Spinal cord (tissue), 10 donors: Measurements from ENCODE around the gene ATOSB. TPM values are rescaled to one million over a fixed set of nuclear protein-coding genes. Genes with fewer than 3 reads are reported as not detected.

ENCODE experiments used
- DNase-seq, 6 donors: peaks; one replicate each; pipeline versions ENCODE4 v3.0.0 to v3.0.0-alpha.2; 2013 to 2015; ENCODE audit warnings: low spot score in 6 of 6, low read depth in 4 of 6
- H3K27ac ChIP-seq: one replicate; pipeline ENCODE4 v1.5.1; 2013; ENCODE audit warnings: low read depth, low read length, control low read depth
- H3K27me3 ChIP-seq: one replicate; pipeline ENCODE4 v1.6.1; 2013; ENCODE audit warnings: low read length; ENCODE audit not compliant: control insufficient read depth, insufficient read depth
- H3K36me3 ChIP-seq: one replicate; pipeline ENCODE4 v1.6.1; 2013; ENCODE audit warnings: low read length; ENCODE audit not compliant: control insufficient read depth, insufficient read depth
- H3K4me1 ChIP-seq: one replicate; pipeline ENCODE4 v1.6.1; 2013; ENCODE audit warnings: low read length; ENCODE audit not compliant: control insufficient read depth, insufficient read depth
- H3K4me3 ChIP-seq: one replicate; pipeline ENCODE4 v1.5.1; 2013; ENCODE audit warnings: low read depth, low read length, control low read depth
- H3K9me3 ChIP-seq: one replicate; pipeline ENCODE4 v1.6.1; 2013; ENCODE audit warnings: low read length; ENCODE audit not compliant: control insufficient read depth, insufficient read depth
- WGBS: methylation state at CpG from one replicate; pipeline ENCODE4 v1.1.5; 2013; ENCODE audit warnings: missing lambda C conversion rate; ENCODE audit not compliant: insufficient coverage; 5-methylcytosine and 5-hydroxymethylcytosine counted together
- polyA plus RNA-seq, 2 donors: library from polyadenylated mRNA; unstranded; fragments of 120-200 nt; gene quantifications; one replicate each; pipeline ENCODE4 v1.2.1, GENCODE V29; 2013; ENCODE audit not compliant: insufficient read length in 2 of 2
- total RNA-seq, 2 donors: library from RNA; depleted of rRNA in 1 of 2; stranded (reverse); fragments of 120-200 nt in 1 of 2; fragments of >200 nt in 1 of 2; gene quantifications; one replicate each; pipeline versions ENCODE4 v1.2.3 to v1.2.4, GENCODE V29; 2013 to 2014
- donor health status: healthy.

Gene ATOSB
- total and polyA plus RNA-seq, 4 donors = 12.2 to 32.2 (median 23.5) TPM

DNA sequence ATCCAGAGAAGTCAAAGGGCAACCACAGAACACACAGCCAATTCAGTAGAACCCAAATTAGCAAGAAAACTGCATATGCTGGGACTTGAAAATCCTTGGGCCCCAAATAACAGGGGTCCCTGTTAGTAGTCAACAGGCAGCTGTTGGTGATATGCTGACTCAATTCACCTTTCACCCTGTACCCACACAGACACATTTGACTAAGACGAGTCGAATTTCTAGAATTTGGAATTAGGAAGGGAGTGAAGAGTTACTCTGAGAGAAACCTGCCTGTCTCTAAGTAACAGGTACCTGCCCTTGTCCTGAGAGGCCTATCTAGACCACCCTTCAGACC, 42.4 kb downstream of the ATOSB start:
- WGBS = no CpG with 5 or more reads among the region's 2 CpGs
- Histone ChIP-seq H3K4me1 (peaks cover 20% of the 10 kb centered on the region), H3K36me3 (peaks cover 44% of the 10 kb centered on the region), H3K4me3 (no peak overlapping the region), H3K27ac (peak overlapping the region; percentile 86), H3K9me3 (no peaks in the 10 kb centered on the region), H3K27me3 (no peaks in the 10 kb centered on the region)
- no peak for DNase-seq

DNA sequence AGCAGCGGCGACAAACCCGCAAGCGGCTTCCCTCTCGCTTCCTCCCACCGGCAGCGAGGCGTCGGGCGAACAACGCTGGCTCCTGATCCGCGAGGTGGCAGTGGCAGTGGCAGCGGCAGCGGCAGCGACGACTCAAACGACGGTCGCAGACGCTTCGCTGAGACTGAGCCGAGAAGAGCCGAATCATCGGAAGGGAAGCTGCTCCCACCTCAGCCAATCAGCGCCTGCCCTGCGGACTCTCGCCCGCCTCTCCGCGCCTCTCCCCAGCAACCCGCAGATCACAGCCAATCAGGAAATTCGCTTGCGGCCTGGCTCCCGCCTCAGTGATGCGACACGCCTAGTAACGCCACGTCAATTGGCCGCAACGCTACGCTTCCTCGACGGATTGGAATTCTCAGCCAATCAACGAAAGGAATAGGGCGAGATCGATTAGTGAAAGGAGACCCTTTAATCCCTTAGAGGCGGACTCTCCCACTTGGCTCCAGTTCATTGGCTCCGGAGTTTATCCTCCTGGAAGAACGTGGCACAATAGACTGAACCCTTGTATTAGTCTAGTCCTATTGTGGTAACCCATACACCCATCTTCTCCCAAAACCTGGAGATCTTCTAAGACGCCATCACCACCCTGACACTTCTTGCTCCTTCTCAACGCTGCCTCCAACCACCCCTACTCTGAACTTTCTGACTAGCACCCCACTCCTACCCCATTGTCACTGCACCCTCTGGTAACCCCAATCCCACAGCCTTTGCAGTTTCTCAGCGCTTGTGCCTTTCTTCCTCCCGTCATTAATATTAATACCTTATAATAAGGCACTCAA, 43.0 kb downstream of the ATOSB start, which contains the start of gene VCP:
Gene VCP (minus strand): TSS at position 165 of the 818 bp plus-strand sequence. CDS start 272 bp downstream, outside the sequence.
- H3K27ac ChIP-seq = peak within 1 kb of the TSS; percentile 95
- H3K9me3 ChIP-seq = no peaks in the 10 kb centered on the region
- H3K36me3 ChIP-seq = peaks cover 43% of the 10 kb centered on the region
- H3K4me3 ChIP-seq = peak within 1 kb of the TSS; percentile 86
- peak; percentile 96 to 100 (median 98) for DNase-seq
- H3K27me3 ChIP-seq = no peaks in the 10 kb centered on the region
- peaks cover 14% of the 10 kb centered on the region for H3K4me1 ChIP-seq
- WGBS = 4% methylated on average over 44 of the region's 54 CpGs

GRCh38 chr9:35071814-35072460, 43.7 kb downstream of the ATOSB start:
- H3K36me3 ChIP-seq = peaks cover 47% of the 10 kb centered on the region
- DNase-seq = peak; percentile 38 to 89 (median 50)
- H3K27me3 ChIP-seq = no peaks in the 10 kb centered on the region

DNA sequence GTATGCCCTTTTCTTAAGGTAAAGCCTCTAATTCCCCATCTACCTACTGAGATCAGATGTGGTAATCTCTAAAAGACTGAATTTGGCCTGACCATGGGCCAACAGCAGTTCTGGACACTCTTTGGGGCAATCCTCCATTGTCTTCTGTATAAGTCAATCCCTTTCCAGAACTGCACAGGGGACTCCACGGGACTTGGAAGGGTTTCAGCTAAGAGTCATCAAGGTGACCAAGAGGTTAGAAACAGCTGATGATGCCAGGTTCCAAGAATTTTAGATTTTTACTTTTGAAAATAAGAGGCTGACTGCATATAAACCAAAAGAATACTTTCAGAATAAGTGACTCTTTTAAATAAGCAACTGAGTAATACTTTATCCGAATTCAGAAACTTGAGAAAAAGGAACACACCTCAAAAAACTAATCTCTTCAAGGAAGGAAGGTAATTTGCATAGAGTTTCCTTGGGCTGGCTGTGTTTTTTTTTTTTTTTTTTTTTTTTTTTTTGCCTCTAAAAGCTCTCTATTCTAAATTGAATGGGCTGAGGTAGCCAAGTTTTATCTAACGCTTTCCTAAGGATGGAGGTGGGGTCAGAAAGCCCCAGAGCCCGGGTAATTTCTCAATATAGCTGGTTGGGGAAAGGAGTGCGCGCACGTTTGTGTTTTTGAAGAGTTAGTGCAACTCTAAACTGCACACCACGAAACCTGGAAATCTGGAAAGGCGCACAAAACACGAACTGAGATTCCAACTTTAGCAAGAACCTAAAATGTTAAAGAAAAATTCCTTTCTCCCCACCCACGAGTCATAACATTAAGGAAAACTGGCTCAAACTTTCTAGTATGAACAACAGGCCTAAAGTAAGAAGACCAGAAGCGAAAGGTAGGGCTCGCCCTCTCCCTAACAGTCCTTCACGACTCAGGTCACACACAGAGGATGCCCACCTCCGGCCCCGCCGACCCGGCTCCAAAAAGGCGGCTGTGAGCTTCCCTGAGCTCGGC, 44.5 kb downstream of the ATOSB start:
- Histone ChIP-seq H3K4me1 (peaks cover 13% of the 10 kb centered on the region), H3K9me3 (no peaks in the 10 kb centered on the region), H3K4me3 (peak overlapping the region; percentile 86), H3K27ac (peak overlapping the region; percentile 95), H3K36me3 (peaks cover 47% of the 10 kb centered on the region), H3K27me3 (no peaks in the 10 kb centered on the region)
- WGBS = 0% methylated on average over 12 of the region's 20 CpGs
- DNase-seq = no peak

More at GRCh38 chr9:35071814-35072460, 43.7 kb downstream of the ATOSB start:
- H3K27ac ChIP-seq = peak overlapping the region; percentile 95
- no peaks in the 10 kb centered on the region for H3K9me3 ChIP-seq
- peak overlapping the region; percentile 86 for H3K4me3 ChIP-seq
- WGBS = 0% methylated on average over 79 of the region's 79 CpGs
- H3K4me1 ChIP-seq = peaks cover 13% of the 10 kb centered on the region

DNA sequence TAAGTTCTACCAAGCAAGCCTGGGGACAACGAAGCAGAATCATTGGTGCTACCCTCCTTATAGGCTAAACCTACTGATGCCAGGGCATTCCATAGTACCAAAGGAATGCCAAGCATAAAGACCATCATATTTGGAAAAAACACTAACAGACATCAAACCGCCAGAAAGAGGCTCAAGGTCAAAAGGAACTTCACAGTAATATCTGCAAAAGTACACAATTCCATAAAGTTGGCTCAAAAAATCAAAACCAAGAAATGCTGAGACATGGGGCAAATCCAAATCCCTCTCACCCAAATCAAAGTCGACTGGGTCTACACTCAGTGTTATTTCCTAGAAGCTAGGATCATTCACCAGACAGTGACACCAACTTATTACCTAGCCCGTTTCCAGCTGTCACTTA, 46.6 kb downstream of the ATOSB start:
- 92% methylated on average over 3 of the region's 4 CpGs for WGBS
- H3K9me3 ChIP-seq = no peaks in the 10 kb centered on the region

GRCh38 chr9:35067056-35067455, 48.6 kb downstream of the ATOSB start:
- no peak for DNase-seq
- Histone ChIP-seq H3K27me3 (no peaks in the 10 kb centered on the region), H3K27ac (no peak overlapping the region), H3K36me3 (peaks cover 60% of the 10 kb centered on the region), H3K9me3 (no peaks in the 10 kb centered on the region), H3K4me1 (peaks cover 13% of the 10 kb centered on the region), H3K4me3 (no peak overlapping the region)
- WGBS = no CpG with 5 or more reads among the region's 1 CpG

More for the DNA sequence above, 46.6 kb downstream of the ATOSB start:
- no peak for DNase-seq
- no peaks in the 10 kb centered on the region for H3K27me3 ChIP-seq
- H3K4me3 ChIP-seq = no peak overlapping the region
- no peak overlapping the region for H3K27ac ChIP-seq
- peaks cover 13% of the 10 kb centered on the region for H3K4me1 ChIP-seq
- peaks cover 46% of the 10 kb centered on the region for H3K36me3 ChIP-seq

DNA sequence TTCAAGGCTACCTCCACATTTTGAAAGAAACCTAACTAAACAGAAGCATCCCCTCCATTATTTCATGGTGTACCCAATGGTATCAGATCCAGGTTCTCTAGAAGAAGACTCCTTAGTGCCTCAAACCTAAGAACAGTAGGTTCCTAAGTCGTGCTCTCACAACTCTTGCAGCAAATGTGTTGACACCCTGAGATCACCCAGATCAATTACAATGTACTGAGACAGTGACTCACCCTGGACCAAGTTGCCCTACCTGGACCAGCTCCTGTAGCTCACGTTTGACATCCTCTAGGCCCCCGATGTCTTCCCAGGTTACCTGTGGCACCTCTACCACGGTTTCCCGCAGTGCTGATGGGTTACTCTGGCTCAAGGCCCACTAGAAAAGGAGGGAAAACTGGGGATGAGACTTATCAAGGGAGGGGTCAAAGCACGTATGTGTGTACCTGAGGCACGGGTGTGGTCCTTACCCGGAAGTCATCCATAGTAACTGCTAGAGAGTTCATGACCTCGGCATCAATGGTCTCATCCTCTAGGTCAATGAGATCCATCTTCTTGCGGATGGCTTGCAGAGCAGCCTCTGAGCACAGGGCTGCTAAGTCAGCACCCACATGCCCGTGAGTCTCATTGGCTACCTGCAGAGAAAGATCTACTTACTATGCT, 55.0 kb downstream of the ATOSB start:
- DNase-seq = no peak
- no peak overlapping the region for H3K4me3 ChIP-seq
- H3K9me3 ChIP-seq = no peaks in the 10 kb centered on the region
- no peaks in the 10 kb centered on the region for H3K4me1 ChIP-seq
- 95% methylated on average over 9 of the region's 11 CpGs for WGBS
- peaks cover 88% of the 10 kb centered on the region for H3K36me3 ChIP-seq
- H3K27me3 ChIP-seq = no peaks in the 10 kb centered on the region
- no peak overlapping the region for H3K27ac ChIP-seq

DNA sequence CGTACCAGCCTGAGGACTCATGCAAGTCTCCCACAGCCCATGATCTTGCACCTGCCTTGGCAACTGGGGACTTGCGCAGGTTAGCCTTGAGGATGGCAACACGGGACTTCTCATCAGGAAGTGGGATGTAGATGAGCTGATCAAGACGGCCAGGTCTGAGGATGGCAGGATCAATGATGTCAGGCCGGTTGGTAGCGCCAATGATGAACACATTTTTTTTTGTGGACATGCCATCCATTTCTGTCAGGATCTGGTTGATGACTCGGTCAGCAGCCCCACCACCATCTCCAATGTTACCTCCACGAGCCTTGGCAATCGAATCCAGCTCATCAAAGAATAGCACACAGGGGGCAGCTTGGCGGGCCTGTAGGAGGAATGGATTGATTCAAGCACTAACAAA, 56.2 kb downstream of the ATOSB start:
- peaks cover 83% of the 10 kb centered on the region for H3K36me3 ChIP-seq
- 100% methylated on average over 8 of the region's 10 CpGs for WGBS

GRCh38 chr9:35057271-35057620, 58.4 kb downstream of the ATOSB start:
- H3K27ac ChIP-seq = no peak overlapping the region
- peaks cover 72% of the 10 kb centered on the region for H3K36me3 ChIP-seq
- no peak for DNase-seq
- no peaks in the 10 kb centered on the region for H3K9me3 ChIP-seq
- H3K4me1 ChIP-seq = no peaks in the 10 kb centered on the region
- H3K27me3 ChIP-seq = no peaks in the 10 kb centered on the region
- WGBS = over 99% methylated on average over 8 of the region's 8 CpGs
- no peak overlapping the region for H3K4me3 ChIP-seq

More for the DNA sequence above, 56.2 kb downstream of the ATOSB start:
- no peak overlapping the region for H3K27ac ChIP-seq
- no peaks in the 10 kb centered on the region for H3K4me1 ChIP-seq
- H3K9me3 ChIP-seq = no peaks in the 10 kb centered on the region
- no peak for DNase-seq
- H3K27me3 ChIP-seq = no peaks in the 10 kb centered on the region
- H3K4me3 ChIP-seq = no peak overlapping the region
